ENCODE data around the gene CCDC120.

The CCDC120 gene

GRCh38 chrX:49102190-49102589, 43.4 kb downstream of the CCDC120 start:
- DNase-seq = no peak

- no peak for DNase-seq
Observed at GRCh38 chrX:49103637-49104036, 44.8 kb downstream of the CCDC120 start.

- no peak for DNase-seq
Observed at GRCh38 chrX:49106296-49106695, 47.5 kb downstream of the CCDC120 start.

GRCh38 chrX:49106930-49107329, 48.1 kb downstream of the CCDC120 start:
- DNase-seq = no peak

GRCh38 chrX:49108641-49109040, 49.8 kb downstream of the CCDC120 start:
- DNase-seq = no peak

- DNase-seq = no peak
Observed at GRCh38 chrX:49110417-49110816, 51.6 kb downstream of the CCDC120 start.

GRCh38 chrX:49111791-49112190, 53.0 kb downstream of the CCDC120 start:
- no peak for DNase-seq

- no peak for DNase-seq
Observed at GRCh38 chrX:49116076-49116475, 57.3 kb downstream of the CCDC120 start.

GRCh38 chrX:49116716-49117115, 57.9 kb downstream of the CCDC120 start:
- DNase-seq = no peak

- DNase-seq = no peak
Observed at GRCh38 chrX:49117581-49117980, 58.8 kb downstream of the CCDC120 start.
